Mesenteric fat pad (tissue), 1 donor: ENCODE data around the gene CAMK2G. TPM values are rescaled to one million over a fixed set of nuclear protein-coding genes. Genes with fewer than 3 reads are reported as not detected.
A peak's percentile ranks its signal among the peaks of the same experiment; 100 is the strongest.

Source experiments
- DNase-seq: peaks from one replicate; pipeline ENCODE4 v3.0.0-alpha.2; 2020; ENCODE audit warnings: low spot score
- total RNA-seq: library from RNA; stranded (reverse); fragmentation: NEBNext Ultra II Directional; extraction: Animal tissue kit (Norgen Biotek cat#: 25700); gene quantifications from one replicate; pipeline ENCODE4 v1.2.1, GENCODE V29; 2021
- donor health status: DM: yes; HTN: yes; CAD: no.

The CAMK2G gene
- total RNA-seq, 1 donor from 2014 or later, result 24.2 TPM

- DNase-seq, result no peak
Observed at GRCh38 chr10:73865459-73866442, 8.6 kb downstream of the CAMK2G start.

GRCh38 chr10:73865107-73865458 is 9.3 kb downstream of the CAMK2G start:
- DNase-seq, result no peak

GRCh38 chr10:73864229-73864628 is 10.1 kb downstream of the CAMK2G start:
- DNase-seq, result no peak

- DNase-seq, result no peak
Observed at GRCh38 chr10:73863039-73863817, 11.1 kb downstream of the CAMK2G start.

GRCh38 chr10:73862011-73862410 is 12.3 kb downstream of the CAMK2G start:
- no peak for DNase-seq

- no peak for DNase-seq
Observed at GRCh38 chr10:73859784-73860491, 14.4 kb downstream of the CAMK2G start.

GRCh38 chr10:73859428-73859783 is 14.9 kb downstream of the CAMK2G start:
- DNase-seq, result no peak

- no peak for DNase-seq
Observed at GRCh38 chr10:73858750-73859427, 15.5 kb downstream of the CAMK2G start.

- DNase-seq, result no peak
Observed at GRCh38 chr10:73858013-73858708, 16.2 kb downstream of the CAMK2G start.

- no peak for DNase-seq
Observed at GRCh38 chr10:73857446-73857845, 16.9 kb downstream of the CAMK2G start.

GRCh38 chr10:73856261-73856660 is 18.1 kb downstream of the CAMK2G start:
- DNase-seq, result no peak

- no peak for DNase-seq
Observed at GRCh38 chr10:73855413-73855812, 18.9 kb downstream of the CAMK2G start.

- DNase-seq, result no peak
Observed at GRCh38 chr10:73854310-73854709, 20.0 kb downstream of the CAMK2G start.

- DNase-seq, result no peak
Observed at GRCh38 chr10:73853196-73853595, 21.2 kb downstream of the CAMK2G start.

GRCh38 chr10:73850863-73851461 is 23.4 kb downstream of the CAMK2G start:
- DNase-seq, result no peak

- DNase-seq, result no peak
Observed at GRCh38 chr10:73850211-73850610, 24.1 kb downstream of the CAMK2G start.

- DNase-seq, result peak; percentile 93
Observed at GRCh38 chr10:73848821-73849489, 25.4 kb downstream of the CAMK2G start.

GRCh38 chr10:73847031-73847430 is 27.3 kb downstream of the CAMK2G start:
- DNase-seq, result no peak

- no peak for DNase-seq
Observed at GRCh38 chr10:73843261-73843660, 31.1 kb downstream of the CAMK2G start.
